NT2/D1 (cell line): ENCODE measurements around the gene CRYBB3.

Experiments
- DNase-seq: peaks from one replicate; pipeline ENCODE4 v3.0.0-alpha.2; 2011; ENCODE audit warnings: low read depth, low spot score
- H3K27me3 ChIP-seq: 2 replicates; pipeline ENCODE4 v1.6.0; 2011; ENCODE audit warnings: mild to moderate bottlenecking; ENCODE audit not compliant: insufficient read length, insufficient read depth
- H3K36me3 ChIP-seq: 2 replicates; pipeline ENCODE4 v1.6.1; 2011; ENCODE audit warnings: mild to moderate bottlenecking, low read length, mixed read lengths; ENCODE audit not compliant: insufficient read depth, insufficient read length
- H3K4me1 ChIP-seq: 2 replicates; pipeline ENCODE4 v1.5.1; 2011; ENCODE audit not compliant: insufficient read depth, insufficient read length
- H3K4me3 ChIP-seq: 2 replicates; pipeline ENCODE4 v1.5.1; 2011; ENCODE audit warnings: low read depth; ENCODE audit not compliant: insufficient read length
- H3K9ac ChIP-seq: 2 replicates; pipeline ENCODE4 v1.6.0; 2011; ENCODE audit warnings: low read depth; ENCODE audit not compliant: insufficient read length
- H3K9me3 ChIP-seq: 2 replicates; pipeline ENCODE4 v1.5.1; 2011; ENCODE audit warnings: mild to moderate bottlenecking, low read length; ENCODE audit not compliant: insufficient read depth
- SUZ12 ChIP-seq: IDR thresholded peaks from 2 replicates; pipeline ENCODE4 v1.6.1; 2011; ENCODE audit not compliant: insufficient read length, insufficient read depth; ENCODE audit errors: extremely low read depth
- YY1 ChIP-seq: IDR thresholded peaks from 2 replicates; pipeline ENCODE4 v1.6.1; 2011; ENCODE audit not compliant: insufficient read length, insufficient read depth
- ZNF274 ChIP-seq: IDR thresholded peaks from 2 replicates; pipeline ENCODE4 v1.6.1; 2011; ENCODE audit warnings: mild to moderate bottlenecking, low read depth, low read length

Gene CRYBB3

GRCh38 chr22:25167834-25168601, 31.6 kb upstream of the CRYBB3 start:
- H3K4me3 ChIP-seq: no peak overlapping the region
- no peaks in the 10 kb centered on the region for H3K27me3 ChIP-seq
- H3K9ac ChIP-seq: no peak overlapping the region
- H3K9me3 ChIP-seq: no peaks in the 10 kb centered on the region
- peaks cover 7% of the 10 kb centered on the region for H3K4me1 ChIP-seq
- no peak for DNase-seq
- peaks cover 7% of the 10 kb centered on the region for H3K36me3 ChIP-seq
- TF ChIP-seq YY1: no peak
- TF ChIP-seq SUZ12: no peak
- no peak for TF ChIP-seq ZNF274

DNA sequence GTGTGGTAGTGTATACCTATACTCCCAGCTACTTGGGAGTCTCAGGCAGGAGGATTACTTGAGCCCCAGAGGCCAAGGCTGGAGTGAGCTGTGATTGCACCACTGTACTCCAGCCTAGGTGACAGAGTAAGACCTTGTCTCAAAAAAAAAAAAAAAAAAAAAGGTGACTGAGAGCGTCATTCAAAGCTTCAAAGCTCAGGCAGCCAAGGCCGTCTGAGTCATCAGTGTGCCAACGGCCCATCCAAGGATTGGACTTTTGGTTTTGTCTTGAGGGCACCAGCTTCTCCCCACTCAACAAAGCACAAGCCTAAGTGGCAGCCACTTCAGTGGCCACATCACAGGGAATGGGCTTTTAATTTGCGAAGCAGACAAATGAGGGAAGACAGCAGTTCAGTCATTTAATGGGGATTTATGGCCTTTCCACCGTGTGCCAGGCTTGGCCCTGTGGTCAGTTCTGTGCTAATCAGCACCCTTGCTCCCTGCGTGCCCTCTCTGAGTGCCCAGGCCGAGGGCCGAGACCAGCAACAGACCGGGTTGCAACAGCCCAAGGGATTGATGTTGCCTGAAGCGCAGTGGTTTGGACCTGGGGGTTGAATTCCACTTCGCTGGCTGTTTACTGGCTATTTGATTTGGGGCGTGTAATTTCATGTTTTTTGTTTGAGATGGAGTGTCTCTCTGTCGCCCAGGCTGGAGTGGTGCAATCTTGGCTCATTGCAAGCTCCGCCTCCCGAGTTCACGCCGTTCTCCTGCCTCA, 30.2 kb upstream of the CRYBB3 start:
- H3K4me1 ChIP-seq: peaks cover 7% of the 10 kb centered on the region
- no peak overlapping the region for H3K4me3 ChIP-seq
- H3K9ac ChIP-seq: no peak overlapping the region
- no peak for TF ChIP-seq SUZ12
- no peak for TF ChIP-seq YY1
- TF ChIP-seq ZNF274: no peak
- peaks cover 14% of the 10 kb centered on the region for H3K36me3 ChIP-seq
- no peaks in the 10 kb centered on the region for H3K27me3 ChIP-seq
- DNase-seq: no peak
- H3K9me3 ChIP-seq: no peaks in the 10 kb centered on the region

- H3K4me1 ChIP-seq: peaks cover 10% of the 10 kb centered on the region
- no peaks in the 10 kb centered on the region for H3K27me3 ChIP-seq
- no peak overlapping the region for H3K4me3 ChIP-seq
- TF ChIP-seq ZNF274: no peak
- TF ChIP-seq YY1: no peak
- TF ChIP-seq SUZ12: no peak
- peaks cover 25% of the 10 kb centered on the region for H3K36me3 ChIP-seq
- no peak for DNase-seq
- no peaks in the 10 kb centered on the region for H3K9me3 ChIP-seq
- H3K9ac ChIP-seq: no peak overlapping the region
Measured at GRCh38 chr22:25170426-25170980, 29.2 kb upstream of the CRYBB3 start.

DNA sequence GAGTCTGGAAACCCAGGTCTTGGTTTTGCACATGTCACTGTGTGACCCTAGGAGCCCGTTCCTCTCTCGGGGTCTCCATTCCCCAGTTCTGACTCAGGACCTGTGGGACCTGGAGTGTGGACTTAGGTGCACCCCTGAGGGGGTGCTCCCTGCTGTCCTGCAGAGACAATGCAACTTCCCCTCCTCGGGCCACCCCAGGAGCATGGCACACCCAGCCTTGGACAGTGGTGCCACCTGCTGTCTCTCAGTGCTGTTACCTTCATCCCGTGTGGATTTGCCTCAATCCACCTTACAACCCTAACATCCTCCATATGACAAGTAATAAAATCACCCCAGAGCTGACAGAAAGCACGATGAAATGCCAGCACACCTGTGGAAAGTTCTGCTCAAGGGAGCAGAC, 27.5 kb upstream of the CRYBB3 start:
- TF ChIP-seq ZNF274: no peak
- no peak for TF ChIP-seq YY1
- no peak for TF ChIP-seq SUZ12
- Histone ChIP-seq H3K4me3 (no peak overlapping the region), H3K27me3 (no peaks in the 10 kb centered on the region), H3K4me1 (peaks cover 4% of the 10 kb centered on the region), H3K9me3 (no peaks in the 10 kb centered on the region), H3K36me3 (peaks cover 40% of the 10 kb centered on the region), H3K9ac (no peak overlapping the region)
- no peak for DNase-seq

DNA sequence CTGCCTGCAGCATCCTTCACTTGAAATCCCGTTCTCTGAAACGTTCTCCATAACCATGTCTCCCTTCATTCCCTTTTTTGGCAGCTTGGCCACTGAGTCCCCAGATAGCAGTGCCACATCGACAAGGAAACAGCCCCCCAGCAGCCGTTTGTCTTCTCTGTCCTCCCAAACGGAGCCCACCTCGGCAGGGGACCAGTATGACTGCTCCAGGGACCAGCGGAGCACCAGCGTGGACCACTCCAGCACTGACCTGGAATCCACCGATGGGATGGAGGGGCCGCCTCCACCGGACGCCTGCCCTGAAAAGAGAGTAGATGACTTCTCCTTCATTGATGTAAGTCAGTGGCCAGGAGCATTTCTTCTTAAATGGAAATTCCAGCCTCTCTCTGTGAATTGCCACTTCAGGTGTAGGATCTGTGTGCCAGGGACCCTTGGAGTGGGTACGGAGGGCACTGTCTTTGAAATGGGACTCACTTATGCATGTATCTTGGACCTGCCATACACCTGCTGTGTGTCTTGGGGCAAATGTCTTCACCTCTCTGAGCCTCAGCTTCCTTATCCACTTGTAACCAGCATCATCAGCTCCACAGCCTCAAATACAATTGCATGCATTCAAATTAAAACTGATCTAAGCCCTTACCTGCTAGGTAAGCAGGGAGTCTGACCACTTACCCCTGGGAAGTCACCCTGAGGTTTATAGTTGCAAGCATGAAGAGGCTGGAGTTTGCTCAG, 25.3 kb upstream of the CRYBB3 start:
- no peak for TF ChIP-seq YY1
- no peak for TF ChIP-seq SUZ12
- Histone ChIP-seq H3K27me3 (no peaks in the 10 kb centered on the region), H3K9me3 (no peaks in the 10 kb centered on the region), H3K9ac (no peak overlapping the region), H3K4me3 (no peak overlapping the region), H3K36me3 (peaks cover 47% of the 10 kb centered on the region), H3K4me1 (peaks cover 4% of the 10 kb centered on the region)
- no peak for DNase-seq

- Histone ChIP-seq H3K4me3 (no peak overlapping the region), H3K36me3 (peaks cover 49% of the 10 kb centered on the region)
- TF ChIP-seq SUZ12: no peak
- no peak for TF ChIP-seq ZNF274
- no peak for TF ChIP-seq YY1
Measured at GRCh38 chr22:25174888-25175411, 24.7 kb upstream of the CRYBB3 start.

More at GRCh38 chr22:25174888-25175411, 24.7 kb upstream of the CRYBB3 start:
- no peaks in the 10 kb centered on the region for H3K9me3 ChIP-seq
- H3K9ac ChIP-seq: no peak overlapping the region
- H3K27me3 ChIP-seq: no peaks in the 10 kb centered on the region
- H3K4me1 ChIP-seq: peaks cover 4% of the 10 kb centered on the region
- DNase-seq: no peak
